HFFc6 (cell line): ENCODE results near the gene CSRP3. TPM values are rescaled to one million over a fixed set of nuclear protein-coding genes. Genes with fewer than 3 reads are reported as not detected.
A peak's percentile ranks its signal among the peaks of the same experiment; 100 is the strongest.

ENCODE experiments used
- DNase-seq: peaks from one replicate; pipeline ENCODE4 v3.0.0-alpha.2; 2018
- H3K27ac Mint-ChIP-seq: 2 replicates; pipeline ENCODE4 v1.8.0; 2020; ENCODE audit warnings: mild to moderate bottlenecking, mixed read lengths
- H3K27me3 Mint-ChIP-seq: 2 replicates; pipeline ENCODE4 v1.8.0; 2021; ENCODE audit warnings: mild to moderate bottlenecking, moderate library complexity, mixed read lengths; ENCODE audit not compliant: insufficient read depth
- H3K36me3 Mint-ChIP-seq: 2 replicates; pipeline ENCODE4 v1.8.0; 2021; ENCODE audit warnings: low read depth, mixed read lengths
- H3K4me1 Mint-ChIP-seq: 2 replicates; pipeline ENCODE4 v1.8.0; 2020; ENCODE audit warnings: low read depth, mixed read lengths
- H3K4me3 Mint-ChIP-seq: 2 replicates; pipeline ENCODE4 v1.8.0; 2020; ENCODE audit warnings: mild to moderate bottlenecking, moderate library complexity, mixed read lengths
- H3K9me3 Mint-ChIP-seq: 2 replicates; pipeline ENCODE4 v1.8.0; 2020; ENCODE audit warnings: mild to moderate bottlenecking, mixed read lengths
- CTCF ChIP-seq: fragments of 200-600 bp; sonication (generic); IDR thresholded peaks from 2 replicates; pipeline ENCODE4 v1.5.0; 2021; ENCODE audit warnings: antibody characterized with exemption, mild to moderate bottlenecking
- total RNA-seq, 6 experiments: library from RNA; stranded (reverse); fragmentation: NEBNext Ultra II Directional; extraction: Animal tissue kit (Norgen Biotek cat#: 25700); gene quantifications; 2 replicates in 1 of 6; 3 replicates in 5 of 6; pipeline ENCODE4 v1.2.3, GENCODE V29; 2021

Gene CSRP3
- total RNA-seq, 6 experiments from 2014 or later: not detected

DNA sequence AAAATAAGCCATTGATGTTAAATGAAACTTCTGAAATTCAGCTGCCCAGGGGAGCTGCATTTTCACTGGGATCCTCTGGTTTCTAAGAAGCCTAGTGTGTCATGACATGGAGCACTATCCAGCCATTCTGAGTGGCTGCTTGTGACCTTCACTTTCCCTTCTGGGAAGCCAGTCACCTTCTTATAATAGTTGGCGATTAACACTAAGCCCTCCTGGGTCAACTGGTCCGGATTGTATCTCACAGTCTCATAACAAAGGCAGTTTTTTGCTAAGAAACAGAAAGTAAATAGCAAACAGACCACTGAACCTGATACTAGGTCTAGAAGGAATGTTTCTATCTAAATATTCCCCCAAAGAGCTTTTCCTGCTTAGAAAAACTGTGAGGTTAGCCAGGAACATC is 7.9 kb downstream of the CSRP3 start:
- Mint-ChIP-seq H3K9me3 (no peaks in the 10 kb centered on the region), H3K27ac (no peak overlapping the region), H3K4me3 (no peak overlapping the region), H3K4me1 (no peaks in the 10 kb centered on the region), H3K36me3 (no peaks in the 10 kb centered on the region), H3K27me3 (peaks cover 5% of the 10 kb centered on the region)
- TF ChIP-seq CTCF: no peak
- DNase-seq: no peak

- H3K9me3 Mint-ChIP-seq: no peaks in the 10 kb centered on the region
- peaks cover 8% of the 10 kb centered on the region; the same call in 1 of the 2 replicates for H3K4me1 Mint-ChIP-seq
- H3K4me3 Mint-ChIP-seq: no peak overlapping the region
- no peak for TF ChIP-seq CTCF
- H3K36me3 Mint-ChIP-seq: no peaks in the 10 kb centered on the region
- no peak for DNase-seq
- peaks cover 2% of the 10 kb centered on the region for H3K27me3 Mint-ChIP-seq
- no peak overlapping the region for H3K27ac Mint-ChIP-seq
Observed at GRCh38 chr11:19191530-19192169, 10.1 kb downstream of the CSRP3 start.

- peaks cover 10% of the 10 kb centered on the region; the same call in 1 of the 2 replicates for H3K4me1 Mint-ChIP-seq
- no peaks in the 10 kb centered on the region for H3K9me3 Mint-ChIP-seq
- DNase-seq: no peak
- no peak for TF ChIP-seq CTCF
- peaks cover 2% of the 10 kb centered on the region; the same call in 1 of the 2 replicates for H3K27me3 Mint-ChIP-seq
- H3K27ac Mint-ChIP-seq: no peak overlapping the region
- no peak overlapping the region for H3K4me3 Mint-ChIP-seq
- no peaks in the 10 kb centered on the region for H3K36me3 Mint-ChIP-seq
Observed at GRCh38 chr11:19187833-19188258, 13.9 kb downstream of the CSRP3 start.

- no peaks in the 10 kb centered on the region for H3K36me3 Mint-ChIP-seq
- peak; percentile 23 for DNase-seq
- peaks cover 10% of the 10 kb centered on the region; the same call in 1 of the 2 replicates for H3K4me1 Mint-ChIP-seq
- H3K27me3 Mint-ChIP-seq: peaks cover 2% of the 10 kb centered on the region; the same call in 1 of the 2 replicates
- H3K9me3 Mint-ChIP-seq: no peaks in the 10 kb centered on the region
- TF ChIP-seq CTCF: no peak
- no peak overlapping the region for H3K4me3 Mint-ChIP-seq
- no peak overlapping the region for H3K27ac Mint-ChIP-seq
Observed at GRCh38 chr11:19187114-19187832, 14.5 kb downstream of the CSRP3 start.

DNA sequence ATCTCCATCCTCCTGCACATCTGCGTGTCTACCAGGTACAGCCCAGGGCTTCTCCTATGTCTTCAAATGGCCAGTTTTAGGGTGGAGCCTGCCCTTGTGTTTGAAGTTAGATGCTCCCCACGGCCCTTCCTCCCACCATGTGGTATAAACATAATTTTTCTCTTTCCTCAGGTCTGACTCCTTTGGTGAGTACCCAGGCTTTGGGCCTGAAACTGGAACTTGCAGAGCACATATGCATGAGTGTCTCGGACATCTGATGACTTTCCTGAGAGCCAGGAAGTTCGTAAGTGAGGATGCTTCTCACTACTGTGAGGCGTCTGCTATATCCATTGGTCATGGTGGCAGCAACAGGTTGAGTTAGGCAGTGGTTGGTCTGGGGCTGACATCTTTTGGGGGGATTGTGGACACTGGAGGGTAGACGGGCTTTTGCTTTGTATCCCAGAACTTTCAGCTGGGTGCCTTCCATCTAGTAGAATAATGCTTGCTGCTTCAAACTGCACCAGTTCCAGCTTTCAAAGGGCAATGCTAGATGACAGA is 16.2 kb downstream of the CSRP3 start:
- Mint-ChIP-seq H3K27me3 (peaks cover 2% of the 10 kb centered on the region; the same call in 1 of the 2 replicates), H3K4me1 (peaks cover 10% of the 10 kb centered on the region; the same call in 1 of the 2 replicates), H3K36me3 (no peaks in the 10 kb centered on the region), H3K9me3 (no peaks in the 10 kb centered on the region), H3K4me3 (no peak overlapping the region), H3K27ac (no peak overlapping the region)
- no peak for DNase-seq
- no peak for TF ChIP-seq CTCF
